AG09309 (cell line): ENCODE data around the gene BICC1.

ENCODE experiments used
- DNase-seq: peaks from one replicate; pipeline ENCODE4 v3.0.0-alpha.2; 2010; ENCODE audit warnings: low read depth
- H3K4me3 ChIP-seq: 2 replicates; pipeline ENCODE4 v1.5.1; 2011; ENCODE audit warnings: mild to moderate bottlenecking, low read depth, low read length, moderate library complexity; ENCODE audit not compliant: control insufficient read depth
- CTCF ChIP-seq: IDR thresholded peaks from 2 replicates; pipeline ENCODE4 v1.5.1; 2011; ENCODE audit warnings: mild to moderate bottlenecking, low read depth, low read length, inconsistent platforms; ENCODE audit not compliant: insufficient read depth, control insufficient read depth; ENCODE audit errors: missing control alignments

BICC1 gene

GRCh38 chr10:58512491-58513187 is at the start of gene BICC1:
Gene BICC1, plus strand, starts transcription at chr10:58512872. Its CDS starts 272 bp downstream, at chr10:58513144.
- TF ChIP-seq CTCF, result no peak
- DNase-seq, result no peak
- peak within 1 kb of the TSS; percentile 94 for H3K4me3 ChIP-seq

- DNase-seq, result no peak
- no peak for TF ChIP-seq CTCF
- no peak overlapping the region for H3K4me3 ChIP-seq
Measured at GRCh38 chr10:58464956-58465355, 47.7 kb upstream of the BICC1 start.

GRCh38 chr10:58465629-58466028 is 47.0 kb upstream of the BICC1 start:
- DNase-seq, result no peak
- H3K4me3 ChIP-seq, result no peak overlapping the region
- TF ChIP-seq CTCF, result no peak

GRCh38 chr10:58467931-58468635 is 44.6 kb upstream of the BICC1 start:
- no peak overlapping the region for H3K4me3 ChIP-seq
- DNase-seq, result no peak

GRCh38 chr10:58473976-58474375 is 38.7 kb upstream of the BICC1 start:
- no peak overlapping the region for H3K4me3 ChIP-seq
- no peak for DNase-seq
- TF ChIP-seq CTCF, result no peak

More at GRCh38 chr10:58467931-58468635, 44.6 kb upstream of the BICC1 start:
- TF ChIP-seq CTCF, result no peak

GRCh38 chr10:58475322-58476277 is 37.1 kb upstream of the BICC1 start:
- peak overlapping the region; percentile 24 for H3K4me3 ChIP-seq
- DNase-seq, result no peak
- TF ChIP-seq CTCF, result no peak
